ENCODE data around the gene GNAO1.

GNAO1 gene

GRCh38 chr16:56325956-56326355 is 134.7 kb downstream of the GNAO1 start:
- H3K4me2 ChIP-seq (ENCODE audit: insufficient read depth, low read length, poor library complexity, severe bottlenecking) = no peak overlapping the region
- H3K79me1 ChIP-seq (ENCODE audit: low read depth, low read length) = no peaks in the 10 kb centered on the region
- H2BK120ac ChIP-seq (ENCODE audit: low read depth, low read length) = no peak overlapping the region
- H2BK15ac ChIP-seq (ENCODE audit: low read length) = peak overlapping the region; percentile 31
- H3K18ac ChIP-seq (ENCODE audit: low read length) = peak overlapping the region; percentile 67
- H2AFZ ChIP-seq (ENCODE audit: low read length) = no peak overlapping the region
- H3K4ac ChIP-seq (ENCODE audit: low read length) = no peak overlapping the region
- H3K4me1 ChIP-seq (ENCODE audit: control insufficient read depth in 2 of 2, insufficient read depth in 1 of 2, low read depth in 1 of 2, low read length in 2 of 2) = peaks cover 0 to 3% of the 10 kb centered on the region in 2 donors
- H3K36me3 ChIP-seq (replicated peaks in 1 of 2; ENCODE audit: control insufficient read depth in 2 of 2, insufficient read depth in 2 of 2, low read length in 2 of 2) = no peaks in the 10 kb centered on the region
- peaks cover 0 to 41% (median 0%) of the 10 kb centered on the region in 3 experiments for H3K27me3 ChIP-seq (ENCODE audit: control insufficient read depth in 3 of 3, insufficient read depth in 3 of 3, low read depth in 1 of 3, low read length in 3 of 3)
- no peak for DNase-seq (ENCODE audit: low spot score)
- no peak overlapping the region for H2BK12ac ChIP-seq (ENCODE audit: low read length)
- H3K9ac ChIP-seq (ENCODE audit: low read depth, low read length, poor library complexity) = no peak overlapping the region
- H3K27ac ChIP-seq (replicated peaks; ENCODE audit: low read length) = no peak overlapping the region
- H3K9me3 ChIP-seq (replicated peaks in 1 of 2; ENCODE audit: control insufficient read depth in 2 of 2, insufficient read depth in 1 of 2, low read depth in 1 of 2, low read length in 2 of 2) = no peaks in the 10 kb centered on the region
- peak overlapping the region; percentile 72 for H3K14ac ChIP-seq (ENCODE audit: low read length)
- H4K8ac ChIP-seq (ENCODE audit: low read depth, low read length) = no peak overlapping the region
- no peak overlapping the region for H2BK5ac ChIP-seq (ENCODE audit: low read length)
- H4K91ac ChIP-seq (ENCODE audit: low read depth, low read length, poor library complexity) = no peak overlapping the region
- H2AK5ac ChIP-seq (ENCODE audit: low read depth, low read length) = peak overlapping the region; percentile 61
- no peak overlapping the region for H3K4me3 ChIP-seq (ENCODE audit: low read length in 2 of 2)
- no CpG with 5 or more reads among the region's 6 CpGs for WGBS, 2 donors (ENCODE audit: extremely low coverage in 2 of 2, insufficient read length in 2 of 2, insufficient replicate concordance in 1 of 2)
- H3K23ac ChIP-seq (ENCODE audit: low read depth, low read length, poor library complexity) = peak overlapping the region; percentile 77

GRCh38 chr16:56327071-56327928 is 136.0 kb downstream of the GNAO1 start:
- Histone ChIP-seq H3K36me3 (replicated peaks in 1 of 2; ENCODE audit: control insufficient read depth in 2 of 2, insufficient read depth in 2 of 2, low read length in 2 of 2) (no peaks in the 10 kb centered on the region), H3K4me3 (ENCODE audit: low read length in 2 of 2) (no peak overlapping the region), H3K14ac (ENCODE audit: low read length) (no peak overlapping the region), H4K91ac (ENCODE audit: low read depth, low read length, poor library complexity) (no peak overlapping the region), H4K8ac (ENCODE audit: low read depth, low read length) (peak overlapping the region; percentile 52), H3K9me3 (replicated peaks in 1 of 2; ENCODE audit: control insufficient read depth in 2 of 2, insufficient read depth in 1 of 2, low read depth in 1 of 2, low read length in 2 of 2) (no peaks in the 10 kb centered on the region), H2BK120ac (ENCODE audit: low read depth, low read length) (no peak overlapping the region), H3K18ac (ENCODE audit: low read length) (no peak overlapping the region), H3K27ac (replicated peaks; ENCODE audit: low read length) (no peak overlapping the region), H3K4me2 (ENCODE audit: insufficient read depth, low read length, poor library complexity, severe bottlenecking) (no peak overlapping the region), H3K23ac (ENCODE audit: low read depth, low read length, poor library complexity) (no peak overlapping the region), H3K4ac (ENCODE audit: low read length) (no peak overlapping the region), H2BK5ac (ENCODE audit: low read length) (no peak overlapping the region), H3K9ac (ENCODE audit: low read depth, low read length, poor library complexity) (no peak overlapping the region), H3K4me1 (ENCODE audit: control insufficient read depth in 2 of 2, insufficient read depth in 1 of 2, low read depth in 1 of 2, low read length in 2 of 2) (peaks cover 0 to 3% of the 10 kb centered on the region in 2 donors), H2AK5ac (ENCODE audit: low read depth, low read length) (no peak overlapping the region), H2BK15ac (ENCODE audit: low read length) (no peak overlapping the region), H2BK12ac (ENCODE audit: low read length) (no peak overlapping the region), H3K27me3 (ENCODE audit: control insufficient read depth in 3 of 3, insufficient read depth in 3 of 3, low read depth in 1 of 3, low read length in 3 of 3) (peaks cover 0 to 48% (median 0%) of the 10 kb centered on the region in 3 experiments), H2AFZ (ENCODE audit: low read length) (no peak overlapping the region), H3K79me1 (ENCODE audit: low read depth, low read length) (no peaks in the 10 kb centered on the region)
- no CpG with 5 or more reads among the region's 18 CpGs for WGBS, 2 donors (ENCODE audit: extremely low coverage in 2 of 2, insufficient read length in 2 of 2, insufficient replicate concordance in 1 of 2)
- no peak for DNase-seq (ENCODE audit: low spot score)

- peak overlapping the region; percentile 72 for H2BK5ac ChIP-seq (ENCODE audit: low read length)
- no peak overlapping the region for H2BK120ac ChIP-seq (ENCODE audit: low read depth, low read length)
- no peak overlapping the region for H4K8ac ChIP-seq (ENCODE audit: low read depth, low read length)
- H2AK5ac ChIP-seq (ENCODE audit: low read depth, low read length) = no peak overlapping the region
- H3K27ac ChIP-seq (replicated peaks; ENCODE audit: low read length) = no peak overlapping the region
- peaks cover 0 to 3% of the 10 kb centered on the region in 2 donors for H3K4me1 ChIP-seq (ENCODE audit: control insufficient read depth in 2 of 2, insufficient read depth in 1 of 2, low read depth in 1 of 2, low read length in 2 of 2)
- no peak overlapping the region for H2AFZ ChIP-seq (ENCODE audit: low read length)
- WGBS, 2 donors (ENCODE audit: extremely low coverage in 2 of 2, insufficient read length in 2 of 2, insufficient replicate concordance in 1 of 2) = no CpG with 5 or more reads among the region's 6 CpGs
- H3K4me2 ChIP-seq (ENCODE audit: insufficient read depth, low read length, poor library complexity, severe bottlenecking) = no peak overlapping the region
- H3K27me3 ChIP-seq (ENCODE audit: control insufficient read depth in 3 of 3, insufficient read depth in 3 of 3, low read depth in 1 of 3, low read length in 3 of 3) = peaks cover 0 to 48% (median 0%) of the 10 kb centered on the region in 3 experiments
- H3K9ac ChIP-seq (ENCODE audit: low read depth, low read length, poor library complexity) = no peak overlapping the region
- H2BK15ac ChIP-seq (ENCODE audit: low read length) = no peak overlapping the region
- H3K4ac ChIP-seq (ENCODE audit: low read length) = no peak overlapping the region
- no peaks in the 10 kb centered on the region for H3K9me3 ChIP-seq (replicated peaks in 1 of 2; ENCODE audit: control insufficient read depth in 2 of 2, insufficient read depth in 1 of 2, low read depth in 1 of 2, low read length in 2 of 2)
- H2BK12ac ChIP-seq (ENCODE audit: low read length) = no peak overlapping the region
- no peak overlapping the region for H3K4me3 ChIP-seq (ENCODE audit: low read length in 2 of 2)
- no peaks in the 10 kb centered on the region for H3K79me1 ChIP-seq (ENCODE audit: low read depth, low read length)
- no peak overlapping the region for H4K91ac ChIP-seq (ENCODE audit: low read depth, low read length, poor library complexity)
- H3K36me3 ChIP-seq (replicated peaks in 1 of 2; ENCODE audit: control insufficient read depth in 2 of 2, insufficient read depth in 2 of 2, low read length in 2 of 2) = no peaks in the 10 kb centered on the region
- no peak for DNase-seq (ENCODE audit: low spot score)
- H3K18ac ChIP-seq (ENCODE audit: low read length) = no peak overlapping the region
- no peak overlapping the region for H3K23ac ChIP-seq (ENCODE audit: low read depth, low read length, poor library complexity)
- no peak overlapping the region for H3K14ac ChIP-seq (ENCODE audit: low read length)
Measured at GRCh38 chr16:56327929-56328258, 136.6 kb downstream of the GNAO1 start.

GRCh38 chr16:56328276-56329022 is 137.2 kb downstream of the GNAO1 start:
- H2BK5ac ChIP-seq (ENCODE audit: low read length) = peak overlapping the region; percentile 72
- no peaks in the 10 kb centered on the region for H3K36me3 ChIP-seq (replicated peaks in 1 of 2; ENCODE audit: control insufficient read depth in 2 of 2, insufficient read depth in 2 of 2, low read length in 2 of 2)
- no peak overlapping the region for H3K27ac ChIP-seq (replicated peaks; ENCODE audit: low read length)
- H2AFZ ChIP-seq (ENCODE audit: low read length) = no peak overlapping the region
- H3K27me3 ChIP-seq (ENCODE audit: control insufficient read depth in 3 of 3, insufficient read depth in 3 of 3, low read depth in 1 of 3, low read length in 3 of 3) = peaks cover 0 to 48% (median 0%) of the 10 kb centered on the region in 3 experiments
- WGBS, 2 donors (ENCODE audit: extremely low coverage in 2 of 2, insufficient read length in 2 of 2, insufficient replicate concordance in 1 of 2) = no CpG with 5 or more reads among the region's 22 CpGs
- no peak overlapping the region for H2BK120ac ChIP-seq (ENCODE audit: low read depth, low read length)
- H2BK15ac ChIP-seq (ENCODE audit: low read length) = no peak overlapping the region
- no peak overlapping the region for H4K91ac ChIP-seq (ENCODE audit: low read depth, low read length, poor library complexity)
- peak overlapping the region; percentile 14 for H3K18ac ChIP-seq (ENCODE audit: low read length)
- H3K9ac ChIP-seq (ENCODE audit: low read depth, low read length, poor library complexity) = no peak overlapping the region
- H3K14ac ChIP-seq (ENCODE audit: low read length) = no peak overlapping the region
- no peak overlapping the region for H3K4ac ChIP-seq (ENCODE audit: low read length)
- no peak overlapping the region for H3K23ac ChIP-seq (ENCODE audit: low read depth, low read length, poor library complexity)
- H3K9me3 ChIP-seq (replicated peaks in 1 of 2; ENCODE audit: control insufficient read depth in 2 of 2, insufficient read depth in 1 of 2, low read depth in 1 of 2, low read length in 2 of 2) = no peaks in the 10 kb centered on the region
- H3K79me1 ChIP-seq (ENCODE audit: low read depth, low read length) = no peaks in the 10 kb centered on the region
- H3K4me3 ChIP-seq (ENCODE audit: low read length in 2 of 2) = no peak overlapping the region
- DNase-seq (ENCODE audit: low spot score) = no peak
- H3K4me2 ChIP-seq (ENCODE audit: insufficient read depth, low read length, poor library complexity, severe bottlenecking) = no peak overlapping the region
- H2BK12ac ChIP-seq (ENCODE audit: low read length) = no peak overlapping the region
- no peak overlapping the region for H2AK5ac ChIP-seq (ENCODE audit: low read depth, low read length)
- H3K4me1 ChIP-seq (ENCODE audit: control insufficient read depth in 2 of 2, insufficient read depth in 1 of 2, low read depth in 1 of 2, low read length in 2 of 2) = peaks cover 0 to 3% of the 10 kb centered on the region in 2 donors
- no peak overlapping the region for H4K8ac ChIP-seq (ENCODE audit: low read depth, low read length)
